K562 (cell line): ENCODE results near the gene HECW1. TPM values are rescaled to one million over a fixed set of nuclear protein-coding genes. Genes with fewer than 3 reads are reported as not detected.

Experiments used
- ATAC-seq: fragments of 200-7000 bp; cut with Tn5 transposase; 3 replicates; pipeline ENCODE4 v1.9.1; 2020; ENCODE audit warnings: moderate library complexity
- BruUV-seq: library from RNA; stranded (reverse); fragments of 400-500 nt; replicated peaks from 2 replicates; lab custom pipeline; 2021; lab: Mats Ljungman, UMichigan
- CTCF ChIA-PET: fragments of 300-600 bp; formaldehyde crosslinking; extraction: SDS; loops from one replicate; lab custom pipeline; 2021; ENCODE audit warnings: low intra/inter-chr PET ratio; lab: Yijun Ruan, JAX
- POLR2A ChIA-PET: fragments of 300-600, 350-650 bp; sonication (Branson Sonifier 250); formaldehyde crosslinking; extraction: SDS; loops from one replicate; lab custom pipeline; 2021; ENCODE audit warnings: antibody characterized with exemption, inconsistent platforms; lab: Yijun Ruan, JAX
- DNase-seq, 4 experiments: peaks; one replicate each; pipeline versions ENCODE4 v3.0.0 to v3.0.0-alpha.2; 2011 to 2018; ENCODE audit warnings: low spot score in 3 of 4, mixed read lengths in 3 of 4; ENCODE audit errors: extremely low read depth in 1 of 4
- FAIRE-seq: peaks from 2 replicates; lab custom pipeline; 2011; peaks lifted over from hg19 to GRCh38; lab: Jason Lieb, UNC
- H2AFZ ChIP-seq: 2 replicates; pipeline ENCODE4 v1.6.0; 2011; ENCODE audit warnings: low read depth, low read length, control low read depth, inconsistent platforms
- H3K27ac ChIP-seq: fragments of 200-600 bp; 3 replicates; pipeline ENCODE4 v1.8.0; 2011; ENCODE audit warnings: low read depth, mild to moderate bottlenecking, control low read depth, inconsistent platforms, low read length, moderate library complexity, mixed read lengths; ENCODE audit errors: extremely low read depth
- H3K27me3 ChIP-seq, 2 experiments: fragments of 300-600 bp in 1 of 2; 2 replicates in 1 of 2; 3 replicates in 1 of 2; pipeline versions ENCODE4 v1.6.0 to v1.8.0; 2011; ENCODE audit warnings: inconsistent platforms in 2 of 2, low read length in 2 of 2, mild to moderate bottlenecking in 1 of 2, mixed read lengths in 1 of 2, moderate library complexity in 1 of 2; ENCODE audit not compliant: control insufficient read depth in 2 of 2, insufficient read depth in 2 of 2
- H3K36me3 ChIP-seq: fragments of 300-600 bp; 3 replicates; pipeline ENCODE4 v1.8.0; 2011; ENCODE audit warnings: mild to moderate bottlenecking, low read length, inconsistent platforms; ENCODE audit not compliant: control insufficient read depth, insufficient read depth
- H3K4me1 ChIP-seq, 2 experiments: fragments of 200-600 bp in 1 of 2; replicated peaks in 1 of 2; 2 replicates in 1 of 2; 3 replicates in 1 of 2; pipeline versions ENCODE4 v1.5.1 to v1.8.0; 2011; ENCODE audit warnings: inconsistent platforms in 2 of 2, low read length in 2 of 2, mild to moderate bottlenecking in 1 of 2, mixed read lengths in 1 of 2, moderate library complexity in 1 of 2; ENCODE audit not compliant: control insufficient read depth in 2 of 2, insufficient read depth in 2 of 2
- H3K4me2 ChIP-seq: 2 replicates; pipeline ENCODE4 v1.6.1; 2011; ENCODE audit warnings: low read length, control low read depth, inconsistent platforms, mixed read lengths; ENCODE audit not compliant: insufficient read depth
- H3K4me3 ChIP-seq: fragments of 200-600 bp; sonication (generic), shearing (Covaris generic); 2 replicates; pipeline ENCODE4 v1.5.1; 2016; ENCODE audit warnings: control low read depth, inconsistent platforms
- H3K79me2 ChIP-seq: fragments of 200-600 bp; 3 replicates; pipeline ENCODE4 v1.8.0; 2011; ENCODE audit warnings: low read length, inconsistent platforms; ENCODE audit not compliant: control insufficient read depth, insufficient read depth
- H3K9ac ChIP-seq, 2 experiments: 2 replicates each; pipeline versions ENCODE4 v1.6.0 to v1.6.1; 2011; ENCODE audit warnings: low read depth in 2 of 2, low read length in 2 of 2, control low read depth in 1 of 2, inconsistent platforms in 1 of 2, mild to moderate bottlenecking in 1 of 2, mixed read lengths in 1 of 2; ENCODE audit not compliant: insufficient read depth in 1 of 2
- H3K9me1 ChIP-seq: one replicate; pipeline ENCODE4 v1.6.0; 2011; ENCODE audit warnings: inconsistent platforms, mild to moderate bottlenecking, low read length, moderate library complexity; ENCODE audit not compliant: control insufficient read depth, insufficient read depth
- H3K9me3 ChIP-seq: replicated peaks from 2 replicates; pipeline ENCODE4 v1.5.1; 2011; ENCODE audit warnings: low read depth, low read length, inconsistent platforms; ENCODE audit not compliant: control insufficient read depth, insufficient read depth
- H4K20me1 ChIP-seq: replicated peaks from 2 replicates; pipeline ENCODE4 v1.6.1; 2011; ENCODE audit warnings: low read length, inconsistent platforms, mixed read lengths; ENCODE audit not compliant: control insufficient read depth, insufficient read depth
- CBFA2T2 ChIP-seq: fragments of 450-650 bp; conservative IDR thresholded peaks from 2 replicates; pipeline ENCODE4 v1.6.1; 2017; ENCODE audit warnings: mild to moderate bottlenecking
- CHD2 ChIP-seq: IDR thresholded peaks from 2 replicates; pipeline ENCODE4 v1.6.1; 2011; ENCODE audit warnings: low read depth, low read length
- CSDE1 ChIP-seq, 2 experiments: fragments of 450-650 bp; IDR thresholded peaks; 2 replicates each; pipeline ENCODE4 v1.6.1; 2016; ENCODE audit warnings: mild to moderate bottlenecking in 1 of 2
- ETS2 ChIP-seq: IDR thresholded peaks from 2 replicates; pipeline ENCODE4 v1.6.1; 2016; ENCODE audit warnings: borderline replicate concordance, missing genetic modification characterization, mild to moderate bottlenecking, moderate library complexity, missing compliant biosample characterization; ENCODE audit not compliant: poor library complexity, severe bottlenecking
- HDAC2 ChIP-seq: fragments of 450-650 bp; IDR thresholded peaks from 2 replicates; pipeline ENCODE4 v1.6.1; 2016; ENCODE audit warnings: mild to moderate bottlenecking
- KDM1A ChIP-seq, 2 experiments: fragments of 450-650 bp; IDR thresholded peaks; 2 replicates each; pipeline ENCODE4 v1.6.1; 2016; ENCODE audit warnings: mild to moderate bottlenecking in 2 of 2
- KLF1 ChIP-seq: fragments of 450-650 bp; IDR thresholded peaks from 2 replicates; pipeline ENCODE4 v1.6.1; 2016; ENCODE audit warnings: missing genetic modification characterization, missing compliant biosample characterization
- RBM17 ChIP-seq: fragments of 200-400 bp; formaldehyde crosslinking; IDR thresholded peaks from 2 replicates; pipeline ENCODE4 v1.6.1; 2017; ENCODE audit warnings: low read depth, mild to moderate bottlenecking, low read length, borderline replicate concordance
- RUNX1 ChIP-seq: sonication (generic); IDR thresholded peaks from 2 replicates; pipeline ENCODE4 v1.6.1; 2016; ENCODE audit warnings: antibody characterized with exemption, low read depth
- TGIF2 ChIP-seq: sonication (generic); formaldehyde crosslinking; IDR thresholded peaks from 2 replicates; pipeline ENCODE4 v1.8.1; 2022; ENCODE audit warnings: mild to moderate bottlenecking, missing genetic modification reagents, moderate library complexity
- VEZF1 ChIP-seq: fragments of 200-800 bp; sonication (Bioruptor generic); IDR thresholded peaks from 2 replicates; pipeline ENCODE4 v1.6.1; 2017; ENCODE audit warnings: missing genetic modification characterization, missing compliant biosample characterization
- ZNF12 ChIP-seq: sonication (generic); formaldehyde crosslinking; IDR thresholded peaks from 2 replicates; pipeline ENCODE4 v1.4.0; 2020; ENCODE audit warnings: mild to moderate bottlenecking, missing genetic modification reagents
- ZNF280A ChIP-seq: fragments of 450-650 bp; IDR thresholded peaks from 2 replicates; pipeline ENCODE4 v1.6.1; 2018; ENCODE audit warnings: mild to moderate bottlenecking, low read depth; ENCODE audit not compliant: partially characterized antibody
- WGBS: fragments of 100-300 bp; shearing (Covaris generic); methylation state at CpG from one replicate; pipeline ENCODE4 v1.1.6; 2016; ENCODE audit warnings: low coverage, mixed read lengths; ENCODE audit not compliant: insufficient coverage; ENCODE audit errors: missing lambda C conversion rate; 5-methylcytosine and 5-hydroxymethylcytosine counted together
- in situ Hi-C: fragments of 300-500 bp; cut with MboI; formaldehyde crosslinking; loops from 4 replicates; pipeline ENCODE4 v1.15.0; 2018; ENCODE audit warnings: inconsistent platforms, mixed read lengths
- intact Hi-C: fragments of 100-400 bp; cut with micrococcal nuclease; formaldehyde crosslinking; loops from 2 replicates; pipeline ENCODE4 v1.14.2; 2022
- polyA plus RNA-seq, 8 experiments: library from polyadenylated mRNA; depleted of rRNA in 4 of 8; stranded (reverse) in 5 of 8; unstranded in 3 of 8; fragments of >200 nt; fragmentation: Nextera tagmentation in 2 of 8; fragmentation: Illumina TruSeq in 1 of 8; extraction: Ambion mirVana in 2 of 8; extraction: Trizol in 1 of 8; gene quantifications; 2 replicates each; pipeline versions ENCODE4 v1.2.1 to v1.2.3, GENCODE V29; 2011 to 2014; ENCODE audit warnings: inconsistent platforms in 1 of 8, missing spikeins in 1 of 8
- total RNA-seq, 7 experiments: library from RNA; depleted of rRNA in 6 of 7; stranded (reverse); fragments of >200 nt in 6 of 7; fragmentation: Illumina TruSeq in 2 of 7; extraction: Trizol in 2 of 7; gene quantifications; 2 replicates each; pipeline versions ENCODE4 v1.2.1 to v1.2.3, GENCODE V29; 2011 to 2021; ENCODE audit warnings: low replicate concordance in 1 of 7

HECW1 gene
- total and polyA plus RNA-seq, 9 of the 15 experiments (the other 6 are each of a cell fraction or from before 2014, with no cell fraction given): 0.07 to 0.31 (median 0.13) TPM; not detected in 4

GRCh38 chr7:43535810-43536585, 423.6 kb downstream of the HECW1 start:
- Histone ChIP-seq H3K9ac (no peak overlapping the region), H3K27ac (no peak overlapping the region), H3K9me3 (no peaks in the 10 kb centered on the region), H3K4me2 (no peak overlapping the region), H3K4me1 (peaks cover 0 to 4% of the 10 kb centered on the region in 2 experiments; a peak in 3 of 5 replicates), H3K9me1 (no peaks in the 10 kb centered on the region), H3K27me3 (peaks cover 41 to 63% of the 10 kb centered on the region in 2 experiments), H3K79me2 (no peaks in the 10 kb centered on the region), H4K20me1 (no peaks in the 10 kb centered on the region), H3K4me3 (no peak overlapping the region), H3K36me3 (no peaks in the 10 kb centered on the region), H2AFZ (no peak overlapping the region)
- TF ChIP-seq TGIF2 (CRISPR knock-in tag): no peak
- no peak for TF ChIP-seq CBFA2T2
- TF ChIP-seq ZNF280A: no peak
- no peak for TF ChIP-seq VEZF1 (CRISPR knock-in tag)
- TF ChIP-seq CHD2: no peak
- no peak for TF ChIP-seq KDM1A (IDR thresholded peaks at IDR 0.05)
- no peak for TF ChIP-seq KLF1 (tag)
- no peak for TF ChIP-seq ZNF12 (CRISPR knock-in tag)
- no peak for TF ChIP-seq RUNX1
- TF ChIP-seq CSDE1 (IDR thresholded peaks at IDR 0.05): no peak
- TF ChIP-seq ETS2 (tag): no peak
- no peak for TF ChIP-seq RBM17
- no peak for TF ChIP-seq HDAC2
- peak; percentile 29; the same call in 2 of the 3 replicates for ATAC-seq
- POLR2A ChIA-PET: interaction anchor here (0.7 to 1.4 kb wide), 2 partner anchors 18 to 47 kb away, joined by 4 to 5 read pairs; partner anchors contain the start of gene STK17A
- no peak for FAIRE-seq
- WGBS: 9% methylated on average over 6 of the region's 6 CpGs
- intact Hi-C loops (no loop called here), in situ Hi-C loops (no loop called here)
- CTCF ChIA-PET: no interaction called here
- no TSS peak for BruUV-seq
- DNase-seq: no peak
